GM21619 (cell line): Measurements from ENCODE around the gene REM1.
"Not testable (repeated sequence)": the region's sequence is repeated elsewhere in the genome, so short reads cannot be mapped to it uniquely, and the experiment has no call there.

Experiments used
- ATAC-seq: cut with Tn5 transposase; IDR thresholded peaks from one replicate; pipeline ENCODE4 v1.9.1; 2021; ENCODE audit not compliant: unreplicated experiment

The REM1 gene

DNA sequence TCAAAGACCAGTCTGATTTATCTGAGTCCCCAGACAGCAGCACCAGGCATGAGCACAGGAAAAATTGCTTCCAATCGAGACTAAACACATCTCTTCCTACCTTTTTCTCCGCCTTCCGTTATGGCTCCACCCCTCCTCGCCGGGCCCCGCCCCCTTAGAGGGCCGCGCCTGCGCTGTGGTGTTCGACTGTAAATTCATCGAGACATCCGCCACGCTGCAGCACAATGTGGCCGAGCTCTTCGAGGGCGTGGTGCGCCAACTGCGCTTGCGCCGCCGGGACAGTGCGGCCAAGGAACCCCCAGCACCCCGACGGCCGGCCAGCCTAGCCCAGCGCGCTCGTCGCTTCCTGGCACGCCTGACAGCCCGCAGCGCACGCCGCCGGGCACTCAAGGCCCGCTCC is 8.9 kb downstream of the REM1 start:
- no peak for ATAC-seq

DNA sequence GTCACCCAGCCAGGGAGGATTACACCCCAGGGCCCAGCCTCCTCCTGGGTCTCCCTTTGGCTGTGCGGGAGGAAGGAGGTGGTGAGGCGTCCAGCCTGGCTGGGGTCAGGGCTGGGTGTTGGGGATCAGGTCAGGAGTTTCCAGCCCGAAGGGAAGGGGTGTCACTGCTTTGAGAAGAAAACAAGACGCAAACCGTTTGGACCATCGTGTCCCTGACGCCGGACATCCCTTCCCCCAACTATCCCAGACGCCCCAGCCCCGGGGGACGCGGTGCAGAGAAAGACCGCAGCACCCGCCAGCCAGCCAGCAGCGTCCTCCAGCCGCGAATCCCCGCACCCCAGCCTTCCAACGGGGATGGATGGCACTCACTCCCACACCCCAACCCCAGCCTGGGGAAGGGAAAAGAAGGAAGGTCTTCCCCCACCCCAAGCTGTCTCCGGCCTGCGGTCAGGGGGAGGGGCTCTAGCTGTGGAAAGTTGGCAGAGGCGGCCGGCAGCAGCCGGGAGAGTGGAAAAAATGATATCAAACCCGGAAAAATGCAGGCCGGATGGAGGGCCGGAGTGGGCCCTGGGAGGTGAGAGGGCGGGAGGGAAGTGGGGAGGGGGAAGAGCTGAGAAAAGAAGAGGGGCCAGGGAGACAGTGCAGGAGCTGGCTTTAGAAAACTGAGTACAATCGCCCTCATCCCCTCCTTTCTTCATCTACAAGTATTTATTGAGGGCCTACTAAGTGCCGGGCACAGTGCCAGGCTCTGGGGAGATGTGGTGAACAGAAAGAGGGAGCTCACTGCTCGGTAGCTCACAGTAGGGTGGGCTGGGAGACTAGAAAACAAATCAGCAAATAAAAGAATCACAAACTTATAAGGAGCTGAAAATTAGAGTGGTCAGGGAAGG is 10.6 kb downstream of the REM1 start:
- no peak for ATAC-seq

DNA sequence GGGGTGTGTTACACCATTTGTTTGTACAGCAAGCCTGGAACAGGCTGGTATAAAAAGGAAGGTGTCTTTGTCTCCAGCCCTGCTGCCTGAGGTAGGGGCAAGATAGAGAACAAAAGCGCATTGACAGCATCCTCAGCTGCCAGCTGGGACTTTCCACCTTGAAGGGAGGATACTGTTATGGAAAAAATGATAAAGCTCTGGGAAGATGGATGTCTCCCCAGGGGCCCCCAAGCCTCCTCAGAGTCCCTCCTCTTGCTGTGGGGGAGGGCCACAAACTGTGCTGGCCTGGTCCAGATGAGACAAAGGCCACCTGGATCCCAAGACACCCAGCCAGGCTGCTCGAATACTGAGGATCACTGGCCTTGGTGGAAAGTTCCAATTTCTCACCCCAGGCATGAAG is 13.0 kb downstream of the REM1 start:
- no peak for ATAC-seq

DNA sequence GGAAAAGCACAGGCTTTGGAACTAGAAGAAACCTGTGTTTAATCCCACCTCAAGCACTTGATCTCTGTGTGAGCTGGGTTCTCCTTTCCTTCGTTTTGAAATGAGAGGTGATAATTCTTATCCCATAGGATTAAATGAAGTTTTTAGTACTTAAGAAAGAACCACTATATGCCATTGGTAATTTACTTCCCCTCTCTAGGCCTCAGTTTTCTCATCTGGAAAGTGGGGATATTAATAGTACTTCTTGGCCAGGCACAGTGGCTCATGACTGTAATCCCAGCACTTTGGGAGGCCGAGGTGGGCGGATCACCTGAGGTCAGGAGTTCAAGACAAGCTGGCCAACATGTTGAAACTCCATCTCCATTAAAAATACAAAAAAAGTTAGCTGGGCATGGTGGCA is 14.1 kb downstream of the REM1 start:
- no peak for ATAC-seq

DNA sequence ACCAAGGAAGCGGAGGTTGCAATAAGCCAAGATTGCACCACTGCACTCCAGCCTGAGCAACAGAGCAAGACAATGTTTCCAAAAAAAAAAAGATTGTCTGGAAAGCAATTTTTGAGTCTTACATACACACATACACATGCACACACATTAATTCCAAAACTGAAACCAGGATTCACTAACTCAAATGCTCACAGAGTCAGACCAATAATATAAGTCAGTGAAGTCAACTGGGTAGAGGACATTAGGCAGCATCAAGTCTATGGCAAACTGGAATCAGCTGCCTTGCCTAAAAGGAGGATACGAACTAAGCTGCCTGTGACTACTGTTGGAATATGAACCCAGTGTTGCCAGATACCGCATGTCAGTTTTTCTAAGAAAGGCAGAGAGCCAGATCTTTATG is 15.7 kb downstream of the REM1 start:
- no peak for ATAC-seq

DNA sequence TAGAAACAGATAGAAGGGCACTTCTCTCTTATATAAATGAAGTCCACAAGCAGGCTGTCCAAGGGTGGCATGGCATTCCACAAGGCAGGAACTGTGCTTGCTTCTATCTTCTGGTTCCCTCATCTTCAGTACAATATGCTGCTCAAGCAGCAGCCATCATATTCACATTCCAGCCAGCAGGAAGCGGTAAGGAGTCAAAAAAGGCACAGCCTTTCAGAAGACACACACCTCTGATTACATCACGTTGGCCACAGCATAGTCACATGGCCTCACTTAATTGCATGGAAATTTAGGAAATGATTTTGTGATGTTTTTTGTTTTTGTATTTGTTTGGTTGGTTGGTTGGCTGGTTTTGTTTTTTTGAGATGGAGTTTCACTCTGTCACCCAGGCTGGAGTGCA is 19.0 kb downstream of the REM1 start:
- no peak for ATAC-seq

DNA sequence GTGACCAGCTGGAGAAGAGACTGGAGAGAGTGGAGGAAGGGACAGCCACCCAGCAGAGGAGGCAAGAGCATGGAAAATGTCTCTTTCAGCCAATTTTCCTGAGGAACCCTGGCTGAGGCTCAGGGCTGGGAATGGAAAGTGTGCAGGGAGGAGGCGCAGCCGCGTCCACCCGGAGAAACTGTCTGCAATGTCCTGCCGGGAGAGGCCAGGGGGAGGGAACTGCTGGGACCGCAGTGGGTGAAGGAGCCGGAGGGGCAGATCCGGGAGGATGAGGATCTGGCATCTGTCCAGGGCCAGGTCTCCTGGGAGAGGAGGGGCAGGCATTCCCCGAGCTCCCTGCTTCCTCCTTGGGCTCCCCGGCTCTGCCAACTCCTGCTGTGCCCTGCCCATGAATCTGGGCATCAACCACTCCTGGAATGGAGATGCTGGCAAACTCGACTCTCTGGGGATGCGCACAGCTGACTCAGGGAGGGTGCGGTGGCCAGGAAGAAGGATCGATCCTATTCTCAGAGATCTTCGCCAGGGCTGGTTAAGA is 21.7 kb downstream of the REM1 start:
- no peak for ATAC-seq

DNA sequence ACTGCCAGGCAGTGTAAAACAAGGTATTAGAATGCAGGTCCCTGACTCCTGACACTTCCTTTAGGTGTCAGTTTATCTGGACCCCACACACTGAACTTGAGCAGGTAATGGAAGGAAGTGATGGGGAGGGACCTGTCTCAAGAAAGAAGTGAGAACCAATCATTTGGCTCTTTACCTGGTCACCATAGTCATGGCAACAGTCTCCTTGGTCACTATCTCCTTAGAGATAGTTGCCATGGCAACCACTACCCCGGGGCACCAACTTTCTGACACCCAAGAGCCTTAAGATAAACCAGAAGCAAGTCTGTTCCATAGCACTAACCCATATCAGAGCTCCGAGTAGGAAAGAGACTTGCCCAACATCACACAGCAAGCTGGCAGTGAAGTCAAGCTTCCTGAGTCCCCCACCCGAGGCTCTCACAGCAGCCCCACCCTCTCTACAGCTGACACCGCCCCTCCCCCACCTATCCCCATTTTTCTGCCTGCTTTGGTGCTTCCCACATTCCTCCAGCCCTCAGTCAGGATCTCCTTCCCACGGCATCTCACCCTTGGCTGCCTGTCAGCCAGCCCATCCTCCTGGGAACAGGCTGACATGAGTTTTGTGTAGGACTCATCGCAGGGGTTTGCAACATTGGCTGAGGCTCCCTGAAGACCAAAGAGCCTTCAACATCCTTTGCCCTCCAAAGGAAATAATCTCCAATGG is 22.9 kb downstream of the REM1 start:
- no peak for ATAC-seq

DNA sequence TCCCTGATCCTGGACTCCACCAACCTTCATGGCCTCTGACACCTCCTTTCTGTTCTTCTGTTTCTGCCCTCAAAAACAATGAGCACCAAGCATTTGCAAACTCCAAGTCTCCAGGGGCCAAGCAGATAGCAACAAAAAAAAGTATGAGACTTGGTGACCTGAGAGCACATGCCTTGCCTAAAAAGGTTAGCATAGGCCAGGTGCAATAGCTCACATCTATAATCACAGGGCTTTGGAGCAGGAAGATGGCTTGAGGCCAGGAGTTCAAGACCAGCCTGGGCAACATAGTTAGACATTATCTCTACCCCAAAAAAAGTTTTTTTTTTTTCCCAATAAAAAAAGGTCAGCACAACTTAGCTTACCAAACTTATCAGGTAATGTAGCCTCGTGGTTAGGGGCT is 25.4 kb downstream of the REM1 start:
- ATAC-seq = no peak

DNA sequence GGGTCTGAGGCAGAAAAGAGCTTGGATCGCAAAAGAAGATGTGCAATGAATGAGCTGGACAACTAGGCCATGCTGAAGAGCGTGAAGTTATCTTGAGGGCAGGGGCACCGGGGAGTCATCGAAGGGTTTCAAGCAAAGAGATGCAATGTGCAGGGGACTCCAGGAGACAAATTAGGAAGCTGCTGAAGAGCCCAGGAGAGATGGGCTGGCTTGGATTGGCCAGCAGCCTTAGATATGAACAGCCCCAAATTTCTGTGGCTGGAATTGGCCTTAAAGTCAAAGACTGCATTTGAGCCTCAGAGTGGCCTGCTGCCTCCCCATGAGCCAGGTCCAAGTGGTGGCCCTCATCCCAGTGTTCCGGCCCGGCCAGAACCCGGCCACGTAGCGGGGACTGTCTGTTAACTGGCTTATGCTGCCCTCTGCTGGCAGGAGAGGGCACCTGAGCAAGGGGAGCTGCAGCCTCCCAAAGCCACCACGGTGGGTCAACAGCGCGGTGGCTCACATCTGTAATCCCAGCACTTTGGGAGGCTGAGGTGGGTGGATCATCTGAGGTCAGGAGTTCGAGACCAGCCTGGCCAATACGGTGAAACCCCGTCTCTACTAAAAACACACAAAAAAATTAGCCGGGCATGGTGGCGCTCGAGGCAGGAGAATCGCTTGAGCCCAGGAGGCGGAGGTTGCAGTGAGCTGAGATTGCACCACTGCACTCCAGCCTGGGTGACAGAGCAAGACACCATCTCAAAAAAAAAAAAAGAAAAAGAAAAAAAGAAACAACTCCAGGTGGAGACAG is 28.0 kb downstream of the REM1 start:
- ATAC-seq = peak; percentile 95

DNA sequence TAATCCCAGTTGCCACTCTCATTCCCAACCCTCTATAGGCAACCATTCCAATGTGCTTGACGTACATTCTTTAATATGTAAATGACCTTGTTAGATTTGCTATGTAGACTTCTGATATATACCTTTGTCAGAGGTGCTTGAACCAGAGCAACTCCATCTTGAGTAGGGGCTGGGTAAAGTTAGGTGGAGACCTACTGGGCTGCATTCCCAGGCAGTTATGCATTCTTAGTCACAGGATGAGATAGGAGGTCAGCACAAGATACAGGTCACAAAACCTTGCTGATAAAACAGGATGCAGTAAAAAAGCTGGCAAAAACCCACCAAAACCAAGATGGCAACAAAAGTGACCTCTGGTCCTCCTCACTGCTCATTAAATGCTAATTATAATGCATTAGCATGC is 30.8 kb downstream of the REM1 start:
- ATAC-seq = no peak

DNA sequence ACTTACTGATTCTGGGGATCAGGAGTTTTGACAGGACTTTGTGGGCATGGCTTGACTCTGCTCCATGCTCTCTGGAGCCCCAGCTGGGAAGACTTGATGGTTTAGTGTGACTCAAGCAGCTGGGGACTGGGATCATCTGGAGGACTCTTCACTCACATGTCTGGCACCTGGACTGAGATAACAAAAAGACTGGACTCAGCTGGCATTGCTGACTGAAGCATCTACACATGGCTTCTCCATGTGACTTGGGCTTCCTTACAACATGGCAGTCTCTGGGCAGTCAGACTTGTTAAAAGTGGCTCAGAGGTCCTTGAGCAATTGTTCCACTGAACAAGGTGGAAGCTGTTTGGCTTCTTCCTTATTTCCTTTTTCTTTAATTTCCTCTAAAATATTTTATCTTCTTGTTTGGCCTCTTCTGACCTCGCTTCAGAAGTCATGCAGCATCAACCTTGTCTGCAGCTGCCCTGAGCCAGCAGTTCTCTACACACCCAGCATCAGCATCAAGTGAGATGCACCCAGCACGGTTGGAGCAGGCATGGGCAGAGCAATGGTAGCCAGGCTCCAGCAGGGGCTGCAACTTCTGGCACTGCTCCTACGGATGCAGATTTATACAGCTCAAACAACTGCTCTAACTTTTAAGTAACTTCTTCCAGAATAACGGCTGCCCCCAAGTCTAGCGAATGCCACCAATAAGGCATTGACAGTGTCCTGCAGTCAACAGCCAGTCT is 33.6 kb downstream of the REM1 start:
- no peak for ATAC-seq

DNA sequence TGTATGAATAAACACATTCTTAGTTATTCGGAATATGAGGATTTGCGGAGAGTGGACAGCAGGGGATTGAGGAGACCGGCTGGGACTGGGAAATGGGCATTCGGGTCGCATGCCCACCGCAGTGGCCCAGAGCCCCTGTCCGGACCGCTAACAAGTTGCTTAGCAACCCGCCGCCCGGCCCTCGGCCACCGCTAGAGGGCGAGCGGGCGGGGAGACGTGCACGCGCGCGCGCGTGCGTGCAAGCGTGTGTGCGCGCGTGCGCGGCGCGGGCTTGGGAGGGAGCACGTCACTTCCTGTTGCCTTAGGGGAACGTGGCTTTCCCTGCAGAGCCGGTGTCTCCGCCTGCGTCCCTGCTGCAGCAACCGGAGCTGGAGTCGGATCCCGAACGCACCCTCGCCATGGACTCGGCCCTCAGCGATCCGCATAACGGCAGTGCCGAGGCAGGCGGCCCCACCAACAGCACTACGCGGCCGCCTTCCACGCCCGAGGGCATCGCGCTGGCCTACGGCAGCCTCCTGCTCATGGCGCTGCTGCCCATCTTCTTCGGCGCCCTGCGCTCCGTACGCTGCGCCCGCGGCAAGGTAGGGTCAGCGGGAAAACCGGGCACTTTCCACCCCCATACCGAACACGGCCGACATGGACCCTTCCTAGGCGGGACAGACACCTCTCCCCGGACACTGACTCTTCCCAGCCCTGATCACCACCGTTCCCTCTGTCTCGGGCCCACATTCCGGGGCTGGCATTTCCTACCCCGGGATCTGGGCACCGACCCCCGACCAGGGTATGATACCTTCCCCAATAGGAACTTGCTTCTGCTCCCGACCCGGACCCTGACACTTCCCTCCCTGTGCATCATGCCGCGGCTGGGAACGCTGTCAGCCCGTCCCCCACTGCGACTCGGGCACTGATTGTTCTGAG is 39.3 kb downstream of the REM1 start, which contains the start of gene HM13:
HM13 (plus strand) TSS at position 289 of the 918 bp plus-strand sequence; CDS start at position 399, 110 bp downstream.
- ATAC-seq = peak; percentile 84

DNA sequence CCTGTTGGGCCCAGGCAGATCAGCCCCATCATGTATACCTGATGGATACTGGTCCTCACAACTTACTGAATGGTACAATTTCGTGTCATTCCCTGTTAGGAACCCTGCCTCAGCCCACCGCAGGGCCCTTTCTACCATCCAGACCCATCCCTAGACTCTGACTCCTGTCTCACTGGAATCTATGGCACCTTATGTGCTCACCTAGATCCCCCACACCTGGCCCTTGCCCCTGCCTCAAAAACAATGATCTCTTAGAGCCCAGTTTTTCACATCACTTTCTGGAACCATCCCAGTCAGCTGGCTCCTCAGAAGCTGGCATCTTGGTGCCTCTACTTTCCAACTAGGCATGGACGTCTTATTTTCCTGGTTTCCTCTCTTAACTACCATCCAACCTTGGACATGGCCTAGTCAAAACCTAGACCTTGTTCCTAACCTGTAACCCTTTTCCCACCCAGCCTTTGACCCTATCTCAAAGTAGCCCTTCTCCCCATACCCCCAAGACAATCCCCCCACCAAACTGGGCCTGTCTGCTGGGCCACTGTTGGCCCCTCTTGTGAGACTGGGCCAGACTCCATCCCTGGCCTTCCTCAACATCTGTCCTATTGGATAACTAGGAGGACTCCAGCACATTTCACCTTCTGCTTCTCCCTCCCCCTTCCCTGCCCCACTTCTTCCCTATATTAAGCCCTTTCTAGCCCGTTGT is 40.1 kb downstream of the REM1 start:
- peak; percentile 4 for ATAC-seq

DNA sequence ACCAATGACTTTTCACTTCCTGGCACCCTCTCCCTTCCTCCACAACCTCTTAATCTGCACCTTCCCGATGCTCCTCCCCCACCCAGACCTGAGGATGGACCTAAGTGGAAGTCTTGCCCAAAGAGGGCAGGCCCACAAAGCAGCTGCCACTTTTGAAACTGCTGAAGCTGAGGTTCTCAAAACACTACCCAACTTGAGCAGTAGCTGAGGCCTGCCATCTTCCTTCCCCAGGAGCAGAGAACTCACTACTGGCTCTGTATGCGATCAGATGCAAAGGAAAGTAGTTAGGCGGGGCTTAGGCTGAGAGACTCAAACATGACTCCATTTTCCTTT is 40.7 kb downstream of the REM1 start:
- ATAC-seq = no peak

DNA sequence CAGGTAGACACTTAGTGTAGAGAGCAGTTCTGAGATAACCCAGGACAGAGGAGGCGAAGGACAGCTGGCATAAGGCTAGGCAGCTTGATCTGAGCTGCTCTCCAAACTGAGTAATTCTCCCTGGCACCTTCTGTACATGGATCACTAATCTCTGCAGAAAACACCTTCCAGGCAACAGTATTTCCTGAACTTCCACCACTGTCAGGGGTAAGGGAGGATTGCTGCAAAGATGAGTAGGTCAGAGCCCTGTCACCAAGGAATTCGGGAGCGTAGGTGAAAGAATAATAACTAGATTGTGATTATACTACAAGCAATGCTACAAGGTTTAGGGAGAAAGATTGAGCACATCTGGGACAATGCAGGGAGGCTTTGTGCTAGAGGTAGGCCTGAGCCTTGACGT is 41.1 kb downstream of the REM1 start:
- no peak for ATAC-seq

DNA sequence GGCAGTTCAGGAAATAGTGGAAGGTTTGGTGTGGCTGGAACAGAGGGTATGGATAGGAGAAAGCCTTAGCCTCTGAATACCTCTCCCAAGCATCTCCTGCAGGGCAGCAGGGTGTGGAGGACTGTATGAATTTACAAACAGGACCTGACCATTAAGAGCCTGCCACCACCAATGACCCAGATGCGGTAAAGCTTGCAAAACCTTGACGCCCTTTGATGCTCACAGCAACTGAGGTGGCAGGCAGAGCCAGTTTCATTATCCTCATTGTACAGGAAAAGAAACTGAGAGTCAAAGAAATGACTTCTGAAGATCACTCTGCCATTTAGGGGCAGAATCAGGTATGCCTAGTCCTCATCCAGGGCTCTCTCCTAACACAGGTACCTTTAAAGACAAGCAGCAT is 41.6 kb downstream of the REM1 start:
- no peak for ATAC-seq

DNA sequence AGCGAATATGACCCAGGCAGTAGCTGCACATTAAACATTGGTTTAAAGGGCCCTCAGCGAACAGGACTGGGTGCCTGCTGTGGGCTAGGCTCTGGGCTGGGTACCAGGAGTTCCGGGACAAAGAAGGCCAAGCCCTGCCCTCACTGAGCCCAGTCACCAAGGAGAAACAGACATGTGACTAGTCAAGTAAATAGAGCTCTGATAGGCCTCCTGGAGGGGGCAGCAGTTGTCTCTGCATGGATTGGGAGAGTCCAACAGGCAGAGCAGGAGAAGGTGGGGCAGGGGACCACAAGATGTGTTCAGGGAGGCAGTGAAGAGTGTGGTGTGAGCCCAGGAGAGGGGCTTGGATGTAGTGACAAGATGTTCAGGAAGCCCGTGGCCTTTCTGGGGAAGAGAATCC is 42.3 kb downstream of the REM1 start:
- ATAC-seq = no peak

DNA sequence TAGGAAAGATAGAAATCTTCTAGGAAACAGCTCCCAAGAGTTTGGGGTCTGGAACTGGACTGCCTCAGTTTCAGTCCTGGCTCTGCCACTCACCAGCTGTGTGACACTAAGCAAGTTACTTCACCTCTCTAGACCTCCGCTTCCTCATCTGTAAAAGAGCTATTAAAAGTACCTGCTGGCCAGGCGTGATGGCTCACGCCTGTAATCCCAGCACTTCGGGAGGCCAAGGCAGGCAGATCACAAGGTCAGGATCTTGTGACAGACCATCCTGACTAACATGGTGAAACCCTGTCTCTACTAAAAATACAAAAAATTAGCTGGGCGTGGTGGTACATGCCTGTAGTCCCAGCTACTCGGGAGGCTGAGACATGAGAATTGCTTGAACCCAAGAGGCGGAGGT is 46.2 kb downstream of the REM1 start:
- ATAC-seq = not testable (repeated sequence)
